Islet of Langerhans (tissue), 1 donor: ENCODE data around the gene KRT6A.

Experiments used
- FAIRE-seq: peaks from one replicate; lab custom pipeline; 2011; peaks lifted over from hg19 to GRCh38; lab: Jason Lieb, UNC

The KRT6A gene

GRCh38 chr12:52524241-52524897 is 31.3 kb upstream of the KRT6A start:
- no peak for FAIRE-seq

- no peak for FAIRE-seq
These were observed 30.8 kb upstream of the KRT6A start for GRCh38 chr12:52523824-52524223.

- FAIRE-seq: no peak
These were observed 29.4 kb upstream of the KRT6A start for GRCh38 chr12:52522346-52523011.

GRCh38 chr12:52521568-52522266 is 28.7 kb upstream of the KRT6A start:
- FAIRE-seq: no peak

GRCh38 chr12:52521175-52521567 is 28.1 kb upstream of the KRT6A start:
- no peak for FAIRE-seq

- FAIRE-seq: no peak
These were observed 27.0 kb upstream of the KRT6A start, which contains the start of gene KRT5 for GRCh38 chr12:52519826-52520662. KRT5 (minus strand) TSS chr12:52520394; CDS start chr12:52520296, 98 bp downstream.

GRCh38 chr12:52519387-52519703 is 26.3 kb upstream of the KRT6A start:
- no peak for FAIRE-seq

GRCh38 chr12:52518574-52519386 is 25.7 kb upstream of the KRT6A start:
- FAIRE-seq: no peak

- no peak for FAIRE-seq
These were observed 24.8 kb upstream of the KRT6A start for GRCh38 chr12:52517888-52518287.

GRCh38 chr12:52517005-52517835 is 24.2 kb upstream of the KRT6A start:
- FAIRE-seq: no peak

GRCh38 chr12:52515927-52516831 is 23.1 kb upstream of the KRT6A start:
- FAIRE-seq: no peak

GRCh38 chr12:52515319-52515646 is 22.2 kb upstream of the KRT6A start:
- FAIRE-seq: no peak

- no peak for FAIRE-seq
These were observed 21.6 kb upstream of the KRT6A start for GRCh38 chr12:52514471-52515318.

GRCh38 chr12:52513736-52514135 is 20.7 kb upstream of the KRT6A start:
- no peak for FAIRE-seq

- no peak for FAIRE-seq
These were observed 15.2 kb upstream of the KRT6A start for GRCh38 chr12:52508211-52508610.

GRCh38 chr12:52506858-52507715 is 14.0 kb upstream of the KRT6A start:
- FAIRE-seq: no peak

GRCh38 chr12:52502877-52503276 is 9.8 kb upstream of the KRT6A start:
- FAIRE-seq: no peak

GRCh38 chr12:52501490-52501889 is 8.4 kb upstream of the KRT6A start:
- no peak for FAIRE-seq
